GM12801 (cell line): ENCODE data around the gene MT3.

ENCODE experiments used
- TF ChIP-seq, protein P1 (sequence below): IDR thresholded peaks from one replicate; pipeline ENCODE4 v1.5.1; 2011; ENCODE audit warnings: control low read depth; ENCODE audit not compliant: insufficient read length; ENCODE audit errors: extremely low read depth

Gene MT3

DNA sequence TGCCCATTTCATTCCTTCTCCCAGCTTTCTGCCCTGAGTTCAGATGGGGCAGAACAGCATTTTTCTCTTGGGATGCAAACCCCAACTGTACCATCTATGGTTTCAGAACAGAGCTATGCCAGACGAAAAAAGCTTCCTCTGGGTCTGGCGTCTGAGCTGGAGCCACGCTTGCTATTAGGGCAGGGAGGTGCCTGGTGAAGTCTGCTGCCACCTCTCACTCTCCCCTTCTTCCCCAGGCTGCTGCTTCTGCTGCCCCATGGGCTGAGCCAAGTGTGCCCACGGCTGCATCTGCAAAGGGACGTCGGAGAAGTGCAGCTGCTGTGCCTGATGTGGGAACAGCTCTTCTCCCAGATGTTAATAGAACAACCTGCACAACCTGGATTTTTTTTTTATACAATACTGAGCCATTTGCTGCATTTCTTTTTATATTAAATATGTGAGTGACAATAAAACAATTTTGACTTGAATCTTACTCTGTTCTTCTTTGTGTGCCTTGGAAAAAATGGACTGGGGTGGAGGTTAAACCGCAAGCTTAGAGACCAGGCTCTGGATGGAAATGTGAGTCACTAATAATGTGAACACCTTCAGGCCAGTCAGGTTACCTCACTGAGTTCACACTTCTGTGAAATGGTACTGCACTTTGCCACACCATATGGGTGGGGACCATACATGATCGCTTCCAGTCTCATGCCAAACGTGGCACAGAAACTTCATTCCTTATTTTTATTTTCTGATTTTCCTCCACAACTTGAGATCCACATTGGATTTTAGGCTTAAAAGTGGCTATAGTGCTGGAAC is 47.5 kb downstream of the MT3 start:
- TF ChIP-seq, protein P1, sequence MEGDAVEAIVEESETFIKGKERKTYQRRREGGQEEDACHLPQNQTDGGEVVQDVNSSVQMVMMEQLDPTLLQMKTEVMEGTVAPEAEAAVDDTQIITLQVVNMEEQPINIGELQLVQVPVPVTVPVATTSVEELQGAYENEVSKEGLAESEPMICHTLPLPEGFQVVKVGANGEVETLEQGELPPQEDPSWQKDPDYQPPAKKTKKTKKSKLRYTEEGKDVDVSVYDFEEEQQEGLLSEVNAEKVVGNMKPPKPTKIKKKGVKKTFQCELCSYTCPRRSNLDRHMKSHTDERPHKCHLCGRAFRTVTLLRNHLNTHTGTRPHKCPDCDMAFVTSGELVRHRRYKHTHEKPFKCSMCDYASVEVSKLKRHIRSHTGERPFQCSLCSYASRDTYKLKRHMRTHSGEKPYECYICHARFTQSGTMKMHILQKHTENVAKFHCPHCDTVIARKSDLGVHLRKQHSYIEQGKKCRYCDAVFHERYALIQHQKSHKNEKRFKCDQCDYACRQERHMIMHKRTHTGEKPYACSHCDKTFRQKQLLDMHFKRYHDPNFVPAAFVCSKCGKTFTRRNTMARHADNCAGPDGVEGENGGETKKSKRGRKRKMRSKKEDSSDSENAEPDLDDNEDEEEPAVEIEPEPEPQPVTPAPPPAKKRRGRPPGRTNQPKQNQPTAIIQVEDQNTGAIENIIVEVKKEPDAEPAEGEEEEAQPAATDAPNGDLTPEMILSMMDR = no peak

DNA sequence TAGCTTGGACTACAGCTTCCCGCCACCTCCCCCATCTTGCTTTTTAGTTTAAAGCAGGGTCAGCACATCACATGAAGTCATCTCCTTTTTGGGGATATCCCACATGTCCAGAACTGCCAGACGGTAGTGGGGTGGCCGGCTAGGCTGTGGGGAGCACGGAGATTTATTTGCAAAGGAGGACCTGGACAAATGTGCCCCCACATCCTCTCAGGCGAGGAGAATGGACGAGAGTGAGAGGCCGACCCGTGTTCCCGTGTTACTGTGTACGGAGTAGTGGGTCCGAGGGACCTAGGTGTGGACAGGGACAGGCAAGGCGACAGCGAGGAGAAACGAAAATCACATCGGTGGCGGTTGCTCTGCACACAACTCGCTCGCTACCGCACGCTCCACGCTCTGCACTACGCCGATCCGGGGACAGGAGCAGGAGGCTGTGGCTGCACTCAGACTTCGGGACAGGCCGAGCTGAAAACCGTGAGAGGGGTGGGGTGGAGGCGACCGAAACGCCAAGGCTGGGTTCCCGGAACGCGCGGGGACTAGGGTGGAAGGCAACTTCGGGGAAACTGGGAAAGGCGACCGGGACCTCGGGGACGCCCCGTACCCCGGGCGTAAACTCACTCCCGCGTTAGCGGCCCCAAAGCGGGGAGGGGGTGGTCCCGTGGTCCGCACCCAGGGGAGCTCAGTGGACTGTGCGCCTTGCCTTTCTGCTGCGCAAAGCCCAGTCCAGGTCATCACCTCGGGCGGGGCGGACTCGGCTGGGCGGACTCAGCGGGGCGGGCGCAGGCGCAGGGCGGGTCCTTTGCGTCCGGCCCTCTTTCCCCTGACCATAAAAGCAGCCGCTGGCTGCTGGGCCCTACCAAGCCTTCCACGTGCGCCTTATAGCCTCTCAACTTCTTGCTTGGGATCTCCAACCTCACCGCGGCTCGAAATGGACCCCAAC is 48.8 kb downstream of the MT3 start, which contains the start of gene MT1A:
TSS of gene MT1A (plus strand) at position 853 of the 937 bp plus-strand sequence. CDS start at position 926, 73 bp downstream.
- TF ChIP-seq, protein P1 = no peak

DNA sequence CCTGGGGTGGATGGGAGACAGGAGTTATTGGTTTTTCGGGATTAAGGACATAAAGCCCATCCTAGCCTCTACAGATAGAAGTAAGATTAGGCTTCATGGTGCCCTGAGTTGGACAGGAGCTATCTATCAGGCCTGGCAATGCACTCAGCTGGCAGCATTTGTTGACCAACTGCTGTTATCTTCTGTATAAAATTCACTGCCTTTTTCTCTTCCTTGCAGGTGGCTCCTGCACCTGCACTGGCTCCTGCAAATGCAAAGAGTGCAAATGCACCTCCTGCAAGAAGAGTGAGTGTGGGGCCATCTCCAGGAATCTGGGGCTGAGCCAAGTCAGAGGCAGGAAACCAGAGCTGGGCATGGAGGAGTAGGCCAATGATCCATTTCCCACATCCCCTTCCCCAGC is 49.7 kb downstream of the MT3 start:
- TF ChIP-seq, protein P1 = no peak

GRCh38 chr16:56640076-56640475 is 50.7 kb downstream of the MT3 start:
- TF ChIP-seq, protein P1 = no peak
